ENCODE measurements around the gene GSX2. TPM values are rescaled to one million over a fixed set of nuclear protein-coding genes. Genes with fewer than 3 reads are reported as not detected.

The GSX2 gene
- total RNA-seq, 1 donor: not detected

DNA sequence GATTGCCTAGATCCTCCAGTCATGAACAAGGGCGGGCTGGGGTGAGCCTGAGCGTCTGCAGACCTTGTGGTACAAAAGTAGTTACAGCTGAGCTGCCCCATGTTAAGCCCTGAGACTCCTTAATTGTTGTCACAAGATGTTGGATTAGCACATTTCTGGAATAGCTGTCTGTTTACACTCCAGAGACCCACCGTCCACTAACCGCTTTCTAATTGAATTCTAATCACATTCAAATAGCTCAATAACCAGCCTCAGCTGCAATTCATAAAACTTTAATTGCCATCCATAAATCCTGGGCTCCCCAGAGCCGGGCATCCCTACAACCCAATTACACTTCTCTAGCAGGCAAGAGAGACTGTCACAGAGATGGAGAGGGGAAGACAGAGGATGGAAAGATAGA, 1.6 kb upstream of the GSX2 start:
- no peaks in the 10 kb centered on the region for H3K9me3 ChIP-seq (ENCODE audit: low read depth, low read length)
- peaks cover 80% of the 10 kb centered on the region for H3K27me3 ChIP-seq (ENCODE audit: insufficient read depth, low read length)
- DNase-seq (ENCODE audit: insufficient read length, low spot score, missing footprints): no peak
- no peaks in the 10 kb centered on the region for H3K36me3 ChIP-seq (ENCODE audit: insufficient read depth, low read length)
- no peak overlapping the region for H3K4me2 ChIP-seq (ENCODE audit: insufficient read depth, low read length)
- TF ChIP-seq, protein P1, sequence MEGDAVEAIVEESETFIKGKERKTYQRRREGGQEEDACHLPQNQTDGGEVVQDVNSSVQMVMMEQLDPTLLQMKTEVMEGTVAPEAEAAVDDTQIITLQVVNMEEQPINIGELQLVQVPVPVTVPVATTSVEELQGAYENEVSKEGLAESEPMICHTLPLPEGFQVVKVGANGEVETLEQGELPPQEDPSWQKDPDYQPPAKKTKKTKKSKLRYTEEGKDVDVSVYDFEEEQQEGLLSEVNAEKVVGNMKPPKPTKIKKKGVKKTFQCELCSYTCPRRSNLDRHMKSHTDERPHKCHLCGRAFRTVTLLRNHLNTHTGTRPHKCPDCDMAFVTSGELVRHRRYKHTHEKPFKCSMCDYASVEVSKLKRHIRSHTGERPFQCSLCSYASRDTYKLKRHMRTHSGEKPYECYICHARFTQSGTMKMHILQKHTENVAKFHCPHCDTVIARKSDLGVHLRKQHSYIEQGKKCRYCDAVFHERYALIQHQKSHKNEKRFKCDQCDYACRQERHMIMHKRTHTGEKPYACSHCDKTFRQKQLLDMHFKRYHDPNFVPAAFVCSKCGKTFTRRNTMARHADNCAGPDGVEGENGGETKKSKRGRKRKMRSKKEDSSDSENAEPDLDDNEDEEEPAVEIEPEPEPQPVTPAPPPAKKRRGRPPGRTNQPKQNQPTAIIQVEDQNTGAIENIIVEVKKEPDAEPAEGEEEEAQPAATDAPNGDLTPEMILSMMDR (IDR thresholded peaks at IDR 0.05; ENCODE audit: extremely low read depth, low read depth, low read length): no peak
- no peak overlapping the region for H3K27ac ChIP-seq (ENCODE audit: low read depth, low read length)
- no peaks in the 10 kb centered on the region for H4K20me1 ChIP-seq (ENCODE audit: insufficient read depth, low read length)
- H3K4me3 ChIP-seq (ENCODE audit: insufficient read depth, low read length): no peak overlapping the region
- H3K4me1 ChIP-seq (ENCODE audit: insufficient read depth, low read length): peaks cover 11% of the 10 kb centered on the region
- no peaks in the 10 kb centered on the region for H3K79me2 ChIP-seq (ENCODE audit: insufficient read depth, low read length)
- H2AFZ ChIP-seq (ENCODE audit: low read length): no peak overlapping the region

DNA sequence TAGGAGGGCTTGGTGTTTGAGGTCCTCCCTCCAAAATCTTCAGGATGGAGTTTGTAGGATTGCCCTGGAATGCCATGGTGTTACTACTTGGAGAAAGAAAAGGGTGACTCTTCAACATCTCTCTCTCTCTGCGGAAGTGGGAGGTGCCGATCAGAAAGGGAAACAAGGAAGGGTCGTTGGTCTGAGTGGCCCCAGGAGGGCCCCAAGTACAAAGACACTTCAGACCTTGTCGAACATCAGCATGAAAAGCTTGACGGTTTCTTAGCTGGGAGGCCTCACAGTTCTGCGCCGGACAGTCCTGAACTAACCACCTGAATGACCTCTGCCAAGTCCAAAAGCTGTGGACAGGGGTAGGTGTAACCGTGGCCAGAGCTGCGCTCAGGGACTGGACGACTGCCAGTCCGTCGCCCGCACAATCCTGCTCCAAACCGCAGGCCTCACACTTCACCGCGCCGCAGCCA, 646 bp upstream of the GSX2 start:
- H3K36me3 ChIP-seq (ENCODE audit: insufficient read depth, low read length): no peaks in the 10 kb centered on the region
- H3K4me3 ChIP-seq (ENCODE audit: insufficient read depth, low read length): peak overlapping the region; percentile 64
- peak overlapping the region; percentile 87 for H3K4me2 ChIP-seq (ENCODE audit: insufficient read depth, low read length)
- TF ChIP-seq, protein P1 (IDR thresholded peaks at IDR 0.05; ENCODE audit: extremely low read depth, low read depth, low read length): no peak
- peaks cover 81% of the 10 kb centered on the region for H3K27me3 ChIP-seq (ENCODE audit: insufficient read depth, low read length)
- no peak overlapping the region for H2AFZ ChIP-seq (ENCODE audit: low read length)
- no peak overlapping the region for H3K27ac ChIP-seq (ENCODE audit: low read depth, low read length)
- DNase-seq (ENCODE audit: insufficient read length, low spot score, missing footprints): no peak
- peaks cover 17% of the 10 kb centered on the region for H3K4me1 ChIP-seq (ENCODE audit: insufficient read depth, low read length)
- no peaks in the 10 kb centered on the region for H3K79me2 ChIP-seq (ENCODE audit: insufficient read depth, low read length)
- H3K9me3 ChIP-seq (ENCODE audit: low read depth, low read length): no peaks in the 10 kb centered on the region
- H4K20me1 ChIP-seq (ENCODE audit: insufficient read depth, low read length): no peaks in the 10 kb centered on the region

DNA sequence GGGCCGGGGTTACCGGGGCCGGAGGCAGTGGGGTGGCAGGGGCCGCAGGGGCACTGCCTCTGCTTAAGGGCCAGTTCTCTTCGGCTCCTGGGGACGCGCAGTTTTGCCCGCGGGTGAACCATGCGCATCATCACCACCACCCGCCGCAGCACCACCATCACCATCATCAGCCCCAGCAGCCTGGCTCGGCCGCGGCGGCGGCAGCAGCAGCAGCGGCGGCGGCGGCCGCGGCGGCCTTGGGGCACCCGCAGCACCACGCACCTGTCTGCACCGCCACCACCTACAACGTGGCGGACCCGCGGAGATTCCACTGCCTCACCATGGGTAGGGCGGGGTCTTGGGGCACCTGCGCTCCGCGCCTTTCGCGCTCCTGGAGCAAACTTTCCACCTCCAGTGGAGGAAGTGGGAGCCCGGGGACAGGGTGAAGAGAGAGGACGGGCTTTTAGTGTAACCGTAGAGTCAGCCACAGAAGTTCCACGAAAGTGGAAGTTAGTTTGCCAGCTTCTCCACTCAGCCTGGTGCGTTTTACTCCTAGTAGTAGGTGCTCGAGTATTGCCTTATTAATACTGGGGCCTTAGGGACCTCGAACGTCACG, 729 bp downstream of the GSX2 start:
- Histone ChIP-seq H3K4me3 (ENCODE audit: insufficient read depth, low read length) (peak overlapping the region; percentile 64), H3K4me1 (ENCODE audit: insufficient read depth, low read length) (peaks cover 17% of the 10 kb centered on the region), H3K27me3 (ENCODE audit: insufficient read depth, low read length) (peaks cover 81% of the 10 kb centered on the region), H3K79me2 (ENCODE audit: insufficient read depth, low read length) (no peaks in the 10 kb centered on the region), H4K20me1 (ENCODE audit: insufficient read depth, low read length) (no peaks in the 10 kb centered on the region), H3K4me2 (ENCODE audit: insufficient read depth, low read length) (peak overlapping the region; percentile 87), H3K36me3 (ENCODE audit: insufficient read depth, low read length) (no peaks in the 10 kb centered on the region), H3K9me3 (ENCODE audit: low read depth, low read length) (no peaks in the 10 kb centered on the region), H3K27ac (ENCODE audit: low read depth, low read length) (no peak overlapping the region), H2AFZ (ENCODE audit: low read length) (peak overlapping the region; percentile 74)
- TF ChIP-seq, protein P1 (IDR thresholded peaks at IDR 0.05; ENCODE audit: extremely low read depth, low read depth, low read length): no peak
- peak; percentile 91 for DNase-seq (ENCODE audit: insufficient read length, low spot score, missing footprints)

DNA sequence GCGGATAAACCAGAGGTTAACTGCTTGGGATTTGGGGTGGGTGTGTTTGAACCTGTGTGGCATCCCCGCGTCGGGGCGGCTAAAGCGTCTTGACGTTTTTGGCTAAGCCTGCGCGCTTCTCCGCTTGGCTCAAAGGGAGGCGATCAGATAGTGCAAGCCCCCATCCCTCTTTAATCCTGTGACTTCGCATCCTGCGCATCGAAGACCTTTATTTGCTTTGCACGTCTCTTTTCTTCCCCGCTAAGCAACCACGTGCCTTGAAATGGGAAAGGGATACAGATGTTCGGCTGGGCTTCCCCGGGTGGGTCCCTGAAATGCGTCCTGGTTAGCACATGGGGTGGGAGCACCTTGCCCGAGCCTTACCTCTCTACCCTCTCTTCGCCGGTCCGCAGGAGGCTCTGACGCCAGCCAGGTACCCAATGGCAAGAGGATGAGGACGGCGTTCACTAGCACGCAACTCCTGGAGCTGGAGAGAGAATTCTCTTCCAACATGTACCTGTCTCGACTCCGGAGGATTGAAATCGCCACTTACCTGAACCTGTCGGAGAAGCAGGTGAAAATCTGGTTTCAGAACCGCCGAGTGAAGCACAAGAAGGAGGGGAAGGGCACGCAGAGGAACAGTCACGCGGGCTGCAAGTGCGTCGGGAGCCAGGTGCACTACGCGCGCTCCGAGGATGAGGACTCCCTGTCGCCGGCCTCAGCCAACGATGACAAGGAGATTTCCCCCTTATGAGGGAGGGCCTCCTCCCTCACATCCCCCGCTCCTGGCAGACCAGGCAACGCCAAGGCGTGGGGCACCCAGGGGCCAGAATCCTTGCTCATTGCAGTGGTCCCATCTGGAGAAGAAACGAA, 1.5 kb downstream of the GSX2 start:
- no peak overlapping the region for H3K27ac ChIP-seq (ENCODE audit: low read depth, low read length)
- H3K4me1 ChIP-seq (ENCODE audit: insufficient read depth, low read length): peaks cover 17% of the 10 kb centered on the region
- peaks cover 75% of the 10 kb centered on the region for H3K27me3 ChIP-seq (ENCODE audit: insufficient read depth, low read length)
- no peaks in the 10 kb centered on the region for H4K20me1 ChIP-seq (ENCODE audit: insufficient read depth, low read length)
- no peaks in the 10 kb centered on the region for H3K79me2 ChIP-seq (ENCODE audit: insufficient read depth, low read length)
- DNase-seq (ENCODE audit: insufficient read length, low spot score, missing footprints): no peak
- H3K9me3 ChIP-seq (ENCODE audit: low read depth, low read length): no peaks in the 10 kb centered on the region
- H3K4me2 ChIP-seq (ENCODE audit: insufficient read depth, low read length): peak overlapping the region; percentile 87
- H2AFZ ChIP-seq (ENCODE audit: low read length): no peak overlapping the region
- TF ChIP-seq, protein P1 (IDR thresholded peaks at IDR 0.05; ENCODE audit: extremely low read depth, low read depth, low read length): no peak
- H3K36me3 ChIP-seq (ENCODE audit: insufficient read depth, low read length): no peaks in the 10 kb centered on the region
- peak overlapping the region; percentile 64 for H3K4me3 ChIP-seq (ENCODE audit: insufficient read depth, low read length)
